Neutrophil (primary cell): ENCODE data around the gene LAMTOR4.
"Not testable (repeated sequence)": the region's sequence is repeated elsewhere in the genome, so short reads cannot be mapped to it uniquely, and the experiment has no call there.

Experiments
- H3K27ac ChIP-seq: fragments of 200-600 bp; sonication (generic); 2 replicates; pipeline ENCODE4 v1.5.1; 2016; ENCODE audit warnings: mild to moderate bottlenecking, moderate library complexity
- H3K27me3 ChIP-seq: fragments of 200-600 bp; sonication (generic); 2 replicates; pipeline ENCODE4 v1.6.0; 2016; ENCODE audit warnings: mild to moderate bottlenecking
- H3K36me3 ChIP-seq: fragments of 200-600 bp; sonication (generic); 2 replicates; pipeline ENCODE4 v1.5.1; 2017
- H3K4me1 ChIP-seq, 2 experiments: fragments of 200-600 bp in 1 of 2; sonication (generic) in 1 of 2; 1 replicate in 1 of 2; 2 replicates in 1 of 2; pipeline versions ENCODE4 v1.5.1 to v1.6.1; 2013 to 2016; ENCODE audit warnings: low read depth in 1 of 2, low read length in 1 of 2, mild to moderate bottlenecking in 1 of 2, moderate library complexity in 1 of 2; ENCODE audit not compliant: control insufficient read depth in 1 of 2, insufficient read depth in 1 of 2
- H3K4me3 ChIP-seq, 2 experiments: fragments of 200-600 bp in 1 of 2; sonication (generic) in 1 of 2; 1 replicate in 1 of 2; 2 replicates in 1 of 2; pipeline ENCODE4 v1.5.1; 2013 to 2016; ENCODE audit warnings: low read depth in 1 of 2, low read length in 1 of 2, mild to moderate bottlenecking in 1 of 2, moderate library complexity in 1 of 2
- H3K9me3 ChIP-seq: fragments of 200-600 bp; sonication (generic); 2 replicates; pipeline ENCODE4 v1.5.1; 2016
- TF ChIP-seq, protein P1 (sequence below): fragments of 200-600 bp; sonication (generic); IDR thresholded peaks from 2 replicates; pipeline ENCODE4 v1.5.1; 2016; ENCODE audit warnings: antibody characterized with exemption

Gene LAMTOR4

DNA sequence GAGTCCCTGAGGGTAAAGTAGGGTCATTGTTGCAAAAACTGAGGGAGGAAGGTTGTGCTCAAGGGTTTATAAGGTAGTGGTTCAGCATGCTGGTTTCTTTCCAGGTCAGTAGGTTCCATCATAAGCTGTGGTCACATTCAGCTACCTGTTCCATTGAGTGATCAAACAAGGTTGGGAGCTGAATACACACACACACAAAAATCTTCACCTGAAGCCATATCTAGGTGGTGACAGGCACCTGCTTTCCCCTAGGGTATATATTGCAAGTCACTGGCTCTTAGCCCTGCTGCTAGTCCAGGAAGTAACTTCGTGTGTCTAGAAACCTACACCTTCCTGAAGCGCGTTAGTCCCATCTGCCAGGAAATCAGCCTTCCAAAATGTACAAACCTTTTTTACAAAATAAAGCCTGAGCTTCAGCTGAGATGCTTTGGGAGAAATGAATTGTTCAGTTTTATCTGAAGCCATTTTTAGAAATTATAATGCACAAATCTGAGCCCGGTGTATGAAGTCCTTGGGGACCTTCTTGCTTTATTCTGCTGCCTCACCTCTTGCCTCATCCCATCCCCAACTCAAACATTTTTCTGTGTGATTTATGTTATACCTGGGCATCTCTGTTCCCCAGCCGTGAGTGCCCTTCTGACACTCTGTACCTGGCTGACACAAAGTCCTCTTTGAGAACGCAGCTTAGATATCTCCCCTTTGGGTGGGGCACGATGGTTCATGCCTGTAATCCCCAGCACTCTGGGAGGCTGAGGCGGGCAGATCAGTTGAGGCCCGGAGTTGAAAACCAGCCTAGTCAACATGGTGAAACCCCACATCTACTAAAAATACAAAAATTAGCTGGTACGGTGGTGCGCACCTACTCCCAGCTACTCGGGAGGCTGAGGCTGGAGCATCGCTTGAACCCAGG lies 10.6 kb upstream of the LAMTOR4 start:
- Histone ChIP-seq H3K36me3 (no peaks in the 10 kb centered on the region), H3K27ac (peak overlapping the region; percentile 70), H3K4me3 (no peak overlapping the region), H3K9me3 (no peaks in the 10 kb centered on the region), H3K4me1 (peaks cover 47 to 52% of the 10 kb centered on the region in 2 experiments), H3K27me3 (no peaks in the 10 kb centered on the region)
- TF ChIP-seq, protein P1, sequence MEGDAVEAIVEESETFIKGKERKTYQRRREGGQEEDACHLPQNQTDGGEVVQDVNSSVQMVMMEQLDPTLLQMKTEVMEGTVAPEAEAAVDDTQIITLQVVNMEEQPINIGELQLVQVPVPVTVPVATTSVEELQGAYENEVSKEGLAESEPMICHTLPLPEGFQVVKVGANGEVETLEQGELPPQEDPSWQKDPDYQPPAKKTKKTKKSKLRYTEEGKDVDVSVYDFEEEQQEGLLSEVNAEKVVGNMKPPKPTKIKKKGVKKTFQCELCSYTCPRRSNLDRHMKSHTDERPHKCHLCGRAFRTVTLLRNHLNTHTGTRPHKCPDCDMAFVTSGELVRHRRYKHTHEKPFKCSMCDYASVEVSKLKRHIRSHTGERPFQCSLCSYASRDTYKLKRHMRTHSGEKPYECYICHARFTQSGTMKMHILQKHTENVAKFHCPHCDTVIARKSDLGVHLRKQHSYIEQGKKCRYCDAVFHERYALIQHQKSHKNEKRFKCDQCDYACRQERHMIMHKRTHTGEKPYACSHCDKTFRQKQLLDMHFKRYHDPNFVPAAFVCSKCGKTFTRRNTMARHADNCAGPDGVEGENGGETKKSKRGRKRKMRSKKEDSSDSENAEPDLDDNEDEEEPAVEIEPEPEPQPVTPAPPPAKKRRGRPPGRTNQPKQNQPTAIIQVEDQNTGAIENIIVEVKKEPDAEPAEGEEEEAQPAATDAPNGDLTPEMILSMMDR: no peak

DNA sequence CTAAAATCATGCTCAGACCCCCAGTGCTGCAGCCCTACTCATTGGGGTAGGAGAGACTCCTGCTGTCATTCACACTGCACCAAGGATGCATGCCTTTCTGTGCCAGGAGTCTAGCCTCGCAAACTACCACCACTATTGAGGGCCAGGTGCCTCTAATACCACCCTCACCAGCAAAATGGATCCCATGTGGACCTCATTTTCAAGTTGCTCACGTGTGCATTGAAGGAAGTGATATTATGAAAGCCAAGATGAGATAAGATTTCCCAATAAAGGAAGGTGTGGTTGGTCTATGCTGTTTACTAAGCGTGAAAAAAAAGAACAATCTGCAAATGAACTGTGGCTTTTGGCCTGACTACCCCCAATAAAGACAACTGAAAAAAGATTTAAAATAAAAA lies 7.2 kb upstream of the LAMTOR4 start:
- Histone ChIP-seq H3K27me3 (no peaks in the 10 kb centered on the region), H3K36me3 (no peaks in the 10 kb centered on the region), H3K27ac (peak overlapping the region; percentile 94), H3K4me3 (peak overlapping the region; percentile 43 to 52), H3K9me3 (no peaks in the 10 kb centered on the region), H3K4me1 (peaks cover 59 to 65% of the 10 kb centered on the region in 2 experiments)
- TF ChIP-seq, protein P1: no peak

DNA sequence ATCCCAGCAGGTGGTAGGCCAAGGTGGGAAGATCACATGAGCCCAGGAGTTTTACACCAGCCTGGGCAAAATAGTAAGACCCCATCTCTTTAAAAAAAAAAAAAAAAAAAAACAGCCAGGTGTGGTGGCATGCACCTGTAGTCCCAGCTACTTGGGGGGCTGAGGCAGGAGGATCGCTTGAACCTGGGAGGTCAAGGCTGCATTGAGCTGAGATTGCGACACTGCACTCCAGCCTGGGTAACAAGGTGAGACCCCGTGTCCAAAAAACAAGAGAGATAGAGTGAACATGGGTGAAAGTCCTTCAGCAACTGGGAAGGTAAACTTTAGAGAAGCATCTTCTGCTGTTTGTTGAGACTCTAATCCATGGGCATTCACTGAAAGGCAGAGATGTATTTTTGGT lies 6.3 kb upstream of the LAMTOR4 start:
- Histone ChIP-seq H3K27ac (peak overlapping the region; percentile 94), H3K36me3 (no peaks in the 10 kb centered on the region), H3K9me3 (no peaks in the 10 kb centered on the region), H3K4me1 (peaks cover 68 to 74% of the 10 kb centered on the region in 2 experiments), H3K27me3 (no peaks in the 10 kb centered on the region), H3K4me3 (peak overlapping the region in 1 of 2 experiments; percentile 43)
- TF ChIP-seq, protein P1: no peak

DNA sequence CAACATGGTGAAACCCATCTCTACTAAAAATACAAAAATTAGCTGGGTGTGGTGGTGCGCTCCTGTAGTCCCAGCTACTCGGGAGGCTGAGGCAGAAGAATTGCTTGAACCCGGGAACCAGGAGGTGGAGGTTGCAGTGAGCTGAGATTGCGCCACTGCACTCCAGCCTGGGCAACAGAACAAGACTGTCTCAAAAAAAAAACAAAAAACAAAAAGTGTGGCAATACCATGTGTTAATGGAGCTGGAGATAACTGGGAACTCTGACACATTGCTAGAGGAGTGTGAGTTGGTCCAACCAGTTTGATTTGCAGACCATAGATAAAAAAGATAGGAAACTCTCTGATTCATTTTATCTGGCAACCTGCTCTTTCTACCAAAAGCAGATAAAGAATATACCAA lies 2.4 kb upstream of the LAMTOR4 start:
- H3K9me3 ChIP-seq, H3K27me3 ChIP-seq, H3K36me3 ChIP-seq: not testable (repeated sequence)
- Histone ChIP-seq H3K4me1 (peaks cover 68 to 71% of the 10 kb centered on the region in 2 experiments), H3K27ac (peak overlapping the region; percentile 86), H3K4me3 (peak overlapping the region in 1 of 2 experiments; percentile 21)

DNA sequence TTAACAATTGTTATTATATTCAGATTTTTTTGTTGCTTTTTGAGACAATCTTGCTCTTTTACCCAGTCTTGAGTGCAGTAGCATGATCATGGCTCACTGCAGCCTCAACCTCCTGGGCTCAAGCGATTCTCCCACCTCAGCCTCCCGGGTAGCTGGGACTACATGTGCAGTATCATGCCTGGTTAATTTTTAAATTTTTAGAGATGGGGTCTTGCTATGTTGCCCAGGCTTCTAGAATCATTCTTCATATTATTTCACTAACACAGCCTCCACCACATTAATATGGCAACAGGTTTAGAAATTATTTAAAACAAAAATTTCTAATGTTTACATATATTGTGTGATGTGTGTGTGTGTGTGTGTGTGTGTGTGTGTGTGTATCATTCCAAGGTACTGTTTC lies 1.4 kb upstream of the LAMTOR4 start:
- Histone ChIP-seq H3K9me3 (no peaks in the 10 kb centered on the region), H3K4me1 (peaks cover 68 to 71% of the 10 kb centered on the region in 2 experiments), H3K36me3 (peaks cover 14% of the 10 kb centered on the region), H3K27me3 (no peaks in the 10 kb centered on the region), H3K27ac (peak overlapping the region; percentile 86), H3K4me3 (peak overlapping the region in 1 of 2 experiments; percentile 21)
- TF ChIP-seq, protein P1: no peak

DNA sequence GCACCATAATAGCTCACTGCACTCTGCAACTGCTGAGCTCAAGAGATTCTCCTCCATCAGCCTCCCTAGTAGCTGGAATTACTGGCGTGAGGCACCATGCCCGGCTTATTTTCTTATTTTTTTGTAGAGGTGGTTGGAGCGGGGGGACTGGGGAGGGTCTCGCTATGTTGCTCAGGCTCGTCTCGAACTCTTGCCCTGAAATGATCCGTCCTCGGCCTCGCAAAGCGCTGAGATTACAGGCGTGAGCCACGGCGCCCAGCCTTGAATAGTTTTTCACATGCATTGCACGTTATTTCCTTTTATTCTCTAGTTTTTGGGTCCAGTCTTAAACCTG lies 526 bp upstream of the LAMTOR4 start:
- Histone ChIP-seq H3K4me3 (peak overlapping the region; percentile 97 to 99), H3K4me1 (peaks cover 68 to 71% of the 10 kb centered on the region in 2 experiments), H3K36me3 (peaks cover 21% of the 10 kb centered on the region), H3K9me3 (no peaks in the 10 kb centered on the region), H3K27ac (peak overlapping the region; percentile 86), H3K27me3 (no peaks in the 10 kb centered on the region)
- TF ChIP-seq, protein P1: no peak
